ENCODE measurements around the gene SCGB1D1.
"Not testable (repeated sequence)": the region's sequence is repeated elsewhere in the genome, so short reads cannot be mapped to it uniquely, and the experiment has no call there.

DNA sequence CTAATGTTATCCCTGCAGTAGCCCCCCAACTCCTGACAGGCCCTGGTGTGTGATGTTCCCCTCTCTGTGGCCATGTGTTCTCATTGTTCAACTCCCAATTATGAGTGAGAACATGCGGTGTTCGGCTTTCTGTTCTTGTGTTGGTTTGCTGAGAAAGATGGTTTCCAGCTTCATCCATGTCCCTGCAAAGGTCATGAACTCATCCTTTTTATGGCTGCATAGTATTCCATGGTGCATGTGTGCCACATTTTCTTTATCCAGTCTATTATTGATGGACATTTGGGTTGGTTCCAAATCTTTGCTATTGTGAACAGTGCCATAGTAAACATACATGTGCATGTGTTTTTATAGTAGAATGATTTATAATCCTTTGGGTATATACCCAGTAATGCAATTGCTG is 7.4 kb downstream of the SCGB1D1 start:
- not testable (repeated sequence) for TF ChIP-seq PHF8 (IDR thresholded peaks at IDR 0.05; ENCODE audit: borderline replicate concordance, low read depth); ZC3H11A (IDR thresholded peaks at IDR 0.05); MYC (IDR thresholded peaks at IDR 0.05; ENCODE audit: borderline replicate concordance, low read length)
- TF ChIP-seq, protein P1, sequence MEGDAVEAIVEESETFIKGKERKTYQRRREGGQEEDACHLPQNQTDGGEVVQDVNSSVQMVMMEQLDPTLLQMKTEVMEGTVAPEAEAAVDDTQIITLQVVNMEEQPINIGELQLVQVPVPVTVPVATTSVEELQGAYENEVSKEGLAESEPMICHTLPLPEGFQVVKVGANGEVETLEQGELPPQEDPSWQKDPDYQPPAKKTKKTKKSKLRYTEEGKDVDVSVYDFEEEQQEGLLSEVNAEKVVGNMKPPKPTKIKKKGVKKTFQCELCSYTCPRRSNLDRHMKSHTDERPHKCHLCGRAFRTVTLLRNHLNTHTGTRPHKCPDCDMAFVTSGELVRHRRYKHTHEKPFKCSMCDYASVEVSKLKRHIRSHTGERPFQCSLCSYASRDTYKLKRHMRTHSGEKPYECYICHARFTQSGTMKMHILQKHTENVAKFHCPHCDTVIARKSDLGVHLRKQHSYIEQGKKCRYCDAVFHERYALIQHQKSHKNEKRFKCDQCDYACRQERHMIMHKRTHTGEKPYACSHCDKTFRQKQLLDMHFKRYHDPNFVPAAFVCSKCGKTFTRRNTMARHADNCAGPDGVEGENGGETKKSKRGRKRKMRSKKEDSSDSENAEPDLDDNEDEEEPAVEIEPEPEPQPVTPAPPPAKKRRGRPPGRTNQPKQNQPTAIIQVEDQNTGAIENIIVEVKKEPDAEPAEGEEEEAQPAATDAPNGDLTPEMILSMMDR (IDR thresholded peaks at IDR 0.05), result not testable (repeated sequence)
